Measurements from ENCODE around the gene DTX3L. TPM values are rescaled to one million over a fixed set of nuclear protein-coding genes. Genes with fewer than 3 reads are reported as not detected.

Gene DTX3L
- total RNA-seq, 1 donor from 2014 or later: 67.5 TPM

- Histone ChIP-seq H3K27me3 (no peaks in the 10 kb centered on the region), H3K9me3 (no peaks in the 10 kb centered on the region), H3K4me1 (no peaks in the 10 kb centered on the region), H3K27ac (no peak overlapping the region), H3K4me3 (no peak overlapping the region), H3K36me3 (no peaks in the 10 kb centered on the region)
- DNase-seq (no peak), ATAC-seq (no peak)
- no peak for TF ChIP-seq CTCF (IDR thresholded peaks at IDR 0.05)
- intact Hi-C loops (cut with DNase I): no loop called here
These were observed 34.0 kb downstream of the DTX3L start for GRCh38 chr3:122598151-122598550.

- H3K36me3 ChIP-seq: no peaks in the 10 kb centered on the region
- intact Hi-C loops (cut with DNase I): no loop called here
- H3K9me3 ChIP-seq: no peaks in the 10 kb centered on the region
- no peaks in the 10 kb centered on the region for H3K4me1 ChIP-seq
- ATAC-seq (no peak), DNase-seq (no peak)
- no peak overlapping the region for H3K4me3 ChIP-seq
- H3K27ac ChIP-seq: no peak overlapping the region
- no peaks in the 10 kb centered on the region for H3K27me3 ChIP-seq
- no peak for TF ChIP-seq CTCF (IDR thresholded peaks at IDR 0.05)
These were observed 34.4 kb downstream of the DTX3L start for GRCh38 chr3:122598556-122598955.

GRCh38 chr3:122602011-122602710 is 38.0 kb downstream of the DTX3L start:
- no peaks in the 10 kb centered on the region for H3K4me1 ChIP-seq
- TF ChIP-seq CTCF (IDR thresholded peaks at IDR 0.05): no peak
- no peak for ATAC-seq
- H3K9me3 ChIP-seq: no peaks in the 10 kb centered on the region
- intact Hi-C loops (cut with DNase I): no loop called here
- no peak overlapping the region for H3K4me3 ChIP-seq
- no peaks in the 10 kb centered on the region for H3K27me3 ChIP-seq
- H3K36me3 ChIP-seq: no peaks in the 10 kb centered on the region
- no peak overlapping the region for H3K27ac ChIP-seq
- DNase-seq: no peak

- intact Hi-C loops (cut with DNase I): no loop called here
- no peak for TF ChIP-seq CTCF (IDR thresholded peaks at IDR 0.05)
- DNase-seq (no peak), ATAC-seq (no peak)
- Histone ChIP-seq H3K9me3 (no peaks in the 10 kb centered on the region), H3K4me1 (no peaks in the 10 kb centered on the region), H3K27me3 (no peaks in the 10 kb centered on the region), H3K36me3 (no peaks in the 10 kb centered on the region), H3K4me3 (no peak overlapping the region), H3K27ac (no peak overlapping the region)
These were observed 38.9 kb downstream of the DTX3L start for GRCh38 chr3:122603056-122603455.

- Histone ChIP-seq H3K27ac (no peak overlapping the region), H3K4me1 (no peaks in the 10 kb centered on the region), H3K27me3 (no peaks in the 10 kb centered on the region), H3K36me3 (no peaks in the 10 kb centered on the region), H3K4me3 (no peak overlapping the region), H3K9me3 (no peaks in the 10 kb centered on the region)
- TF ChIP-seq CTCF (IDR thresholded peaks at IDR 0.05): no peak
- intact Hi-C loops (cut with DNase I): no loop called here
- ATAC-seq (no peak), DNase-seq (no peak)
These were observed 42.2 kb downstream of the DTX3L start for GRCh38 chr3:122606330-122606729.

- no peak for TF ChIP-seq CTCF (IDR thresholded peaks at IDR 0.05)
- ATAC-seq (no peak), DNase-seq (no peak)
- no peaks in the 10 kb centered on the region for H3K36me3 ChIP-seq
- H3K27ac ChIP-seq: no peak overlapping the region
- no peaks in the 10 kb centered on the region for H3K4me1 ChIP-seq
- H3K27me3 ChIP-seq: no peaks in the 10 kb centered on the region
- no peak overlapping the region for H3K4me3 ChIP-seq
- intact Hi-C loops (cut with DNase I): no loop called here
- H3K9me3 ChIP-seq: no peaks in the 10 kb centered on the region
These were observed 44.8 kb downstream of the DTX3L start for GRCh38 chr3:122608916-122609315.

All from upper lobe of right lung (tissue), 1 donor.